GM19023 (cell line): ENCODE measurements around the gene FOXO6.

Experiments used
- ATAC-seq: cut with Tn5 transposase; IDR thresholded peaks from one replicate; pipeline ENCODE4 v1.9.1; 2021; ENCODE audit warnings: mild to moderate bottlenecking, moderate library complexity; ENCODE audit not compliant: unreplicated experiment

Gene FOXO6

DNA sequence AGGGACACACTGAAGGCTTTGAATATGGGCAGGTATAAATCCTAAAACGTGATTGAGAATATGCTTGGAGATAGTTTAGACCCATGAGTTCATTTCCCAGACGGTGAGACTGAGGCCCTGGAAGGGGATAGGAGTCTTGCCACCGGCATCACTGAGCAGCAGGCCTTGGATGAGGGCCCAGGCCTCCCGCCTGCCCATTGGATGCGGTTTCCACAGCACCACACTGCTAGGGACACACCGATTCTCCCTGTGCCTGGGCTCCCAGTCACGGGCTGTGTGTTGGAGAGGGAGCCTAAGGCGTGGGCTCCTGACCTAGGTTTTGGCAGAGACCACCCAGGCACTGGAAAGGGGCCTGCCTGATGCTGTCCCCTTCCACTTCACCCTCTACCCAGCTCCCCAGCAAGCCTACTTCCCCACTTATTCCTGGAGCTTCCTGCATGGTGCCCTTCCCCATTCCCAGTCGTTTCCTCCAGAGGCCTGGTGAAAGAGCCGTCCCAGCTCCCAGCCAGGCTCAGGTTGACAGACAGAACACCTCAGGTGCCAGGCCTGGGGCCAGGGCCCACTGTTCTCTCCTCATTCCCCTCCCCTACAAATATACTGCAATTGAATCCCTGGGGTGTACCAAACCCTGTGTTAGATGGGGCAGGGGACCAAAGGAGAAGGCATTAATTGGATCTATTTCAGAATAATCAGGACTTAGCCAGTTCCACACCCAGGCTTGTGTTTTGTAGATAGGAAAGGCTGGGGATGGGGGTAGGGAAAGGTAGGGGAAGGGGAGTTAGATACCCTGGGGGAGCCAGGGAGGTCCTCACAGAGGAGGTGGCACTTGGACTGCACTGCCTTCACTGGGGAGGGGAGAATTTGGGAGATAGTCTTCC, 3.4 kb downstream of the FOXO6 start:
- ATAC-seq: no peak

DNA sequence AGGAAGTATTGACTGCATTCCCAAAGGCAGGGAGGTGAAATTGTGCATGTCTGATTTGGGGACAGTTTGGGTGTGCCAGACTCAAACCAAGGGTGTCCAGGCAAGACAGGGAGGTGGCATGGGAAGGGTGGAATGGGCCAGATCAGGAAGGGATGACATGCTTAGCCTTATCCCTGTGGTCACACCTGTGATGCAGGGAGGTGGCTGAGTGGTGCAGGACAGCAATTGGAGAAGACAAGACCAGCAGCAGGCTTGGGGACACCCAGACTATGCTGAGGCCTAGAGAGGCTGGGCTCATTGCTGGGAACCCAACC, 4.0 kb downstream of the FOXO6 start:
- no peak for ATAC-seq

DNA sequence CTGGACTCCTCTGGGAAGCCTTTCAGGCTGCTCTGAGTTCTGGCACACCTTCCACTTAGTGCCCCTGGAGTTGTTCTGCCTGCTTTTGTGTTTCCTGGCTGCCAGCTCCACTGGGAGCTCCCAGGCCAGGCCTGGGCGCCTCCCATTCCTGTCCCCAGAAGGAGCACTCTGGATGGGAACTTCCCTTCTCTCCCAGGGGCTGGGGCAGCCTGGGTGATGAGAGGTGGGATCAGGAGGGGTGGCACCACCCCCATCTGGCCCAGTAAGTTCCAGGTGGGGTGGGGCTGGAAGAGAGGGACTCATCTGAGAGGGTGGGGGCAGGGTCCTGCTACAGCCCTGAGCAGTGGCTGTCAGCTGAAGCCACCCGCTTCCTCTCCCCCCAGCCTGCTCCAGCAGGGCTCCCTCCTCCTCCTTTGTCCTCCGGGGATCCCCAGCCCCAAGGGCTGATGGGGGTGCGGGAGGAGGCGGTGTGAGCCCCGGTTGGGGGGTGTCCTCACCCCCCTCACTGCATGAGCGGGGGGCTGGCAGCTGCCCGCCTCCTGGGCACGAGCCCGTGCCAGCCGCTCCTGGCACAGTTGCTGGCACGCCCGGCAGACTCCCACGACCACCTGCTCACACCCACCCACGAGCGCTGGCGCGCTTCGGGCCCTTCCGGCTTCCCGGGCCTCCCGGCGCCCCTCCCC, 4.7 kb downstream of the FOXO6 start:
- no peak for ATAC-seq

DNA sequence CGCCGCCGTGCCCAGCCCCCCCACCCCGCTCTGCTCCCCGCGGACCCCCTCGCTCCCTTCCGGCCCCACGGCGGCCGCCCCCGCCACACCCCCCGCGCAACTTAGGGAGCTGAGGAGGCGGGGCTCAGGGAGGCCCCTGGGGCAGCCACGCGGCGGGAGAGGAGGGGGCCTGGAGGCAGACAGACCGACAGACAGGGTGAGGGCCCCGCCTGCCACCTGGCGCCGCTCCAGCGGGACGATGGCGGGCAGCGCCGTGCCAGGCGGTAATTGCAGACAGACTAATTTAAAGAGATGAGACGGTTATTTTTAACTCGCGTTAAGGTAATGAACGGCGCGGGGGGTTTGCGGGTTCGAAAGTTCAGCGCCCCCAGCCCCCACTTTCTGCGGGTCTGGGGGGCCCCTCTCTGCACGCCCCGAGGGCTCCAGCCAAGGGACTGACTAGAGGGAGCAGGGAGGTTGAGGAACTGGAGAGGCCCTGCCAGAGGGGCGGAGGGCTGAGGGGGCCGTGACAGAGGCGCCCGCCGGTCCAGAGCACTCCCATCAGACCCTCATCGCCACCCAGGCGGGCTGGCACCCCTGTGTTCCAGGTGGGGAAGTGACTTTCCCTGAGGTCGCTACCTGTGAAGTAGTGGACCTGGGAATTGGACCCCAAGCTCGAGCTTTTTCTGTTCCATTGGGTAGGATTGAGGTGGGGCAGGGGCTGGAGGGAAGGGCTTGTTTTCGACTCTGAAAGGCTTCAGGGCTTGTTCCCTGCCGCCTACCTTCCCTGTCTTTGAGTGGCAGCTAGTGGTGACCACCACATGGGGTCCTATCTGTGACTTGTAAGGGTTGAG, 5.4 kb downstream of the FOXO6 start:
- no peak for ATAC-seq

DNA sequence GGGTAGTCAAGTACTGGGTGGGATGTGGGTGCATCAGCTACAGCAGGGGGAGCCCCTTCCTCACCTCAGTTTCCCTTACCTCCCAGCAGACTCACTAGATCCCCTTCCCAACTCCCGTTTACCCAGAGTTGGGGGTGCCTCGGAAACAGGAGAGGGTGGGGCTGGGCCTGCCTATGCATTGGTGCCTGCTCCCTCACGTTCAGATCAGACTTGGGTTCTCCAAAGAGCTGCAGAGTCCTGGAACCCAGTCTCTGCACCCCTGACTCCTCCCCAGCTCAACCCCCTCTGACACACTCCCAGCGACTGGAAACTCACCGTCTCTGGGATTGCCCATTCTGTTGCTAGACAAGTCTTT, 6.0 kb downstream of the FOXO6 start:
- no peak for ATAC-seq

DNA sequence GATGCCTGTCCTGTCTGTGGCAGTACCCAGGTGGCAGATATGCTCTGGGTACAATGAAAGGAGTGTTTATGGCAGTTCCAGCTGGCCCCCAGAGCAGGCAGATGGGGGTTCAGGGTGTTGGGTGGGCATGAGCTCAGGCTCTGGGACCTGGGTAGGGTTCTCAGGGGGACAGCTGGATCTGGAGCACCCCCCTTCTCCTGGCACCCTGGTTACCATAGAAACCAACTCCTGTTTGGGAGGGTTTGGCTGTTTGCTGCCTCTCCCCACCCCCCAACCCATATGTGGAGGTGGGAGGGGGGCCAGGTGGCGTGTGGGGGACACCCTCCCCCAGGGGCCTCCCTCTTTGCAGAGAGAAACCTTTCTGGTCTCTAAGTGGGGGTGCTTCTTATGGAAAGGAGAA, 7.1 kb downstream of the FOXO6 start:
- no peak for ATAC-seq

DNA sequence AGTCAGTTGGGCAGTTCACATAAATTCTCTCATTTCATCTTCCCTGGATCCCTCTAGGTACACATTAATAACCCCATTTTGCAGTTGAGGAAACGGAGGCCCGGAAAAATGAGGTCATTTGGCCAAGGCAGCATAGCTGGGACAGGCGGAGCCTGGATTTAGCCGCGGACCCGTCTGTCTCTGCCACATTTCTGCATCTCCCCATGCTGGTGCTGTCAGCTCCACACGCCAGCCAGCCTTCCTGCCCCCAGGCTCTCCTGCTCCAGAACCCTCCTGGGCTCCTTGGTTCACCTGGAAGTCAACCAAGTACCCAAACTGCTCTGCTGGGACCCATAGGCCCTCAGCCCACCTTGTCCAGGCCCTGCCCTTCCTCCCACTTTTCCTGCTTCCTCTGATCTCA, 7.6 kb downstream of the FOXO6 start:
- no peak for ATAC-seq

DNA sequence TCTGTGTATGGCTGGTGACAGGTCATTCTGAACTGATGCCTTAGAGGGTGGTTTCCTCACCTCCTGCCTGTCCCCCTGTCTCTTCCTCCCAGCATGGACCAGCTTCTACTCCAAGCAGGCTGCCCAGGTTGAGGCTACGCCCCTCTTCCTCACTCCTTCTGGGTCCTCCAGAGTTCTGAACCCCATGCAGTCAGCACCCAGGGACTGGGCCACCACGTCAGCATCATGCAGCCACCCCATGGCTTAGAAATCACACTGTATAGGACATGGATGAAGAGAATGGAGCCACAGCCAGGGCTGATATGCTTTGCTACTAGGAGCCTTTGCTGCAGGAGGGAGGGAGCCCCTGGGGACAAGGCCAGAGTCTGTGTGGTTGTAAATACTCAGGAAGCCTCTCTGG, 8.3 kb downstream of the FOXO6 start:
- ATAC-seq: no peak

DNA sequence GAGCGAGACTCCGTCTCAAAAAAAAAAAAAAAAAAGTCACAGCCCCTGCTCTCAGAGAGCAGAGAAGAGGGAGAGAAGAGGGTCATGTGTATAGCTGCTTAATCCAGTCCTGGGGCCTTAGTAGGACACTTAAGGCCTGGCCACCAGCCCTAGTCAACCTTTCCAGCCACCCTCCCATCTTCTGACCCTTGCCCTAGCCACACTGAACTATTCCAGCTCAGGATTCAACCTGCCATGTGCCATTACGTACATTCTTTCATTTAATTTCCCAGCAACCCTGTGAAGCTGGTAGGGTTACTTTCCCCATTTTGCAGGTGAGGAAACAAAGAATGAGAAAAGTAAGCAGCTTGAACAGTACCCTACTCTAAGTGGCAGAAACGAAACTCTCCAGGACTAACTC, 9.0 kb downstream of the FOXO6 start:
- no peak for ATAC-seq

DNA sequence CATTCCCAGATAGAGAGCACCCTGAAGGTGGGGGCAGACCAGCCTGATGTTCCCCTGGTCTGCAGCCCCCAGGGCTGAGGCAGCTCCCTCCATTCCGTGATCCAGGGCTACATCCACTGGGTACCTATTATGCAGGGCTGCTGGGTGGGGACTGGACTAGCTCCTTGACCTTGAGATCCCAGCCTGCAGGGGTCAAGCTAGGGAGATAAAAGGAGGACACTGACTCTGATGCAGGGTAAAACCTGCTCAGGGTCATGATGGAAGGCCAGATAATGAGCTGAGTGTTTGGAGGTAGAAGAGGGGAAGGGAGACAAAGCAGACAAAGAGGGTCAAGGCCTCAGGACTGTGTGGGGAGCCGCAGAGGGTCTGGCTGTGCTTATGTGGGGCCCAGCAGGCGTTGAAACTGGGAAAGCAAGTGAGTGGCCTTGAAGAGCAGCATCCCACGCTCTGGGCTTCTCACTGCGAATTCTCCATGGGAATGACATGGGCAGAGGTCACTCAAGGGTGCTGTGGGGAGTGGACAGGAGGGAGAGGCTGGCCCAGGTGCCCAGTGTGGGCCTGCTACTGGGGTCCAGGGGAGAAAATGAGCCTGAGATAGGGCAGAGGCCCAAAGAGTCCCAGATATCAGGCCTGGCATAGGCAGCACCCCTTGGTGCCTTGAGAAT, 9.7 kb downstream of the FOXO6 start:
- no peak for ATAC-seq

DNA sequence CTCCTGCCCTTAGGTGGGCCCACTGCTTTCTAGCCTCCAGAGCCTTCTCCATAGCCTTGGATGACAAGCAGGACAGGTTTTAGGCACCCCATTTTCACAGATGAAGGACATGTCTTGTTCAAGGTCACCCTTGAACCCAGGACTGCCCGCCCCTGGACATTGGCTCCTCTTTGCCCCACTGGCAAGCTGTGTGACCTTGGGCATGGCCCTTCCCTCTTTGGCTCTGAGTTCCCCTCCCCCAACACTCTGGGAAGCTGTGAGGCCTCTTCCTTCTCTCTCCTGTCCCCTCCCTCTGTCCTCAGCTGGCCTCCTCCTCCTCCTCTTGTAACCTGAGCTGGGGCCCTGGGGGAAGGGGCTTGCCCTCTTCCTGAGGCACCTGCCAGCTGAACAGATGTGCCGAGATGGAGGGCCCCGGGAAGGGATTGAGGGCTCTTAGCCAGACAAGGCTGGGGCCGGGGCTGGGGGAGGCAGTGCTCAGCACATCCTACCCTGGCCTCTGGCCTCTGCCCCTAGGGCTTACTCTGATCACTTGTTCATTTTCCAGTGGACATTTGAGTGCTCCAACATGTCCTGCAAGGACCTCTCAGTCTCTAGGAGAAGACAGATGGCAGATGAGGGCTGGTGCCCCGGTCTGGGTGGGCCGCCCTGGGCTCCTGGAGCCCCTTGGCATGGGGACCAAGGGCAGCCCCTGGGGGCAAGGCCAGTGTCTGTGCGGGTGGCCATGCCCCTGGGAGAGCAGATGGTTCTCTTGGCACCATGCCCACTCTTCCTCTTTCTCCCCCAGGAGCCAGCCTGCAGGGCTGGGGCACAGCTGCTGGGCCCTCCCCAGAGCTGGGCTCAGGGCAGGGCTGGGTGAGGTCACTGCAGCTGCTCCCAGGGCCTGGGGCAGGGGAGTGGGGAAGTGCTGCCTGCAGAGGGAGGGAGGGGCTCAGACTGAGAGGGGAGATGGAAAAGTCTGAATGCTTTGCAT, 10.7 kb downstream of the FOXO6 start:
- ATAC-seq: no peak

DNA sequence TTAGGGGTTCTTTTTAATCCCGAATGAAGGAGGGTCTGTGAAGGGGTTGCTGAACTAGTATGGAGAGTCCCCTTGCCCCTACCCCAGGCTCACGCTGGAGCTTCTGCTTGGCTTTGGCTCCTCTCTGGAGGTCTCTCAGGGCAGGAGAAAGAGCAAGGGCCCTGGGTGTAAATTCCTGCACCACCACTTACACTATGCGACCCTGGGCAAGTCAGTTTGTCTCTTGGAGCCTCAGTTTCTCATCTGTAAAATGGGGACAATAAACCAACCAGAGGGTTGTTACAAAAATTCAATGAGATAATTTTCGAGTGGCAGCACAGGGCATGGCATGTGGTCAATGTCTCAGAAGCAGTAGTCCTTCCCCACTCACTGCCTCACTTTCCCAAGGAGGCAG, 11.4 kb downstream of the FOXO6 start:
- ATAC-seq: no peak

DNA sequence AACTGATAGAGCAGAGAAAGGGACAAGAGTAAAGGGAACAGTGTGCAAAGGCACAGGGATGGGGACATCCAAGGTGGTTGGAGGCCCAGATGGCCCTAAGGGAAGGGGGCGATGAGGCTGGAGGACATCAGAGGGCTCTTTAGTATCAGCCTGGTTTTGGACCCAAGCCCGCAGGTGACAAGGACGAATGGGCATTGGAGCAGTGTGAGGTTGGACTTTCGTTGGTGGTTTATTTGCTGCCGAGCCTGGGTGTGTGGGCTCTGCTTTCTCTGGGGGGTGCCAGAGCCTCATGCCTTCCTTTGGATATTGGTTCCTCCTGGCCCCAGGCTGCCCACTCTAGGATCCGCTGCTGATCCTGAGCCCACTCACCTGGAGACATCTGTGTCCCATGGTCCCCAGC, 12.1 kb downstream of the FOXO6 start:
- ATAC-seq: no peak

DNA sequence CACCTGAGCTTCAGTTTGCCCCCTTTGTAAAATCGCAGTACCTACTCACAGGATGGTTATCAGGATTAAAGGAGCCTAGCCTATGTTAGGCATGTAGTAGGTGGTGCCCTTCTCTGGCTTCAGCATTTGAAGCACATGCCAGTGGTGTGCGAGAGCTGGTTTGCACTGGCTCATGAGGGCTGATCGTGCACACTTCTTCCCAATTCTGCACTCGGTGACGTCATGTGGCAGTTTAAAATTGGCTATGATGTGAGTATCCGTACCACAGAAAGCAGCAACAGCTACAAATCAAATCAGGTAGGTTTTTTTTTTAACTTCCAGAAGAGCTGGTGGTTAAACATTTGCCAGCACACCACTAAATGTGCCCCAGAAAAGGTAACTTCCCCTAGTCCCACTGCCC, 13.5 kb downstream of the FOXO6 start:
- ATAC-seq: no peak

DNA sequence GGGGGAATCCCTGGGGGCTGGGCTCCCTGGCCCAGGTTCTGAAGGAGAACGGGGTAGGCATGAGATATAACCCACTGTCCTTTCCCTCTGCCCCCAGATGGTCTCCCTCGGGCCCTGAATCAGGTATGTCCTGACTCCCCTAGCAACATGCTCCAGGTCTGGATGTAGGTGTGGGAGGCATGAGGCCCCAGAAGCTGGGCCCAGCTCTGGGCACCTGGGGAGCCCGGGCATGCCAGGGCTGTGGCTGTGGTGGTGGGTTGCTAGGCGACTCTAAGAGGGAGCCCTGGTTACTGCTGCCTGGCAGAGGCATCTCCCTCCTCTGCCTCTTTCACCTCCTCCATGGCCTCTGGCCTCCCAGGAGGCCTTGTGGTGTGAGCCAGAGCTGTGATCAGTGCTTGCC, 16.2 kb downstream of the FOXO6 start:
- no peak for ATAC-seq

DNA sequence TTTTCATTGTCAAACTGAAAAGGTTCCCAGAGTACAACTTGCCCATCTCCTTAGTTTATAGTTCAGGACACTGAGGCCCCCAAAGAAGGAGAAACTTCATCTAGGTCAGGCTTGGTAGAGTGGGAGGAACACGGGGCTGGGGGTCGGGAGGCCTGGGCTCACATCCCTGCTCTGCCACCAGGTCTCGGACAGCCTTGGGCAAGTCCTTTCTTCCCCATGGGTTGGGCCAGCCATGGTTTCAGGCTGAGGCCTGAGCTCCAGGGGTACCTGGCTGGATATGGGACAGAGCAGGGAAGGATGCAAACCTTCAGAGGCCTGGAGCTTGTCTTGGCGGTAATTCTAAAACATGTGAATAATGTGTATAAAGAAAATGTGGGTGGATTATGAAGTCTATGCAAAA, 17.0 kb downstream of the FOXO6 start:
- no peak for ATAC-seq

DNA sequence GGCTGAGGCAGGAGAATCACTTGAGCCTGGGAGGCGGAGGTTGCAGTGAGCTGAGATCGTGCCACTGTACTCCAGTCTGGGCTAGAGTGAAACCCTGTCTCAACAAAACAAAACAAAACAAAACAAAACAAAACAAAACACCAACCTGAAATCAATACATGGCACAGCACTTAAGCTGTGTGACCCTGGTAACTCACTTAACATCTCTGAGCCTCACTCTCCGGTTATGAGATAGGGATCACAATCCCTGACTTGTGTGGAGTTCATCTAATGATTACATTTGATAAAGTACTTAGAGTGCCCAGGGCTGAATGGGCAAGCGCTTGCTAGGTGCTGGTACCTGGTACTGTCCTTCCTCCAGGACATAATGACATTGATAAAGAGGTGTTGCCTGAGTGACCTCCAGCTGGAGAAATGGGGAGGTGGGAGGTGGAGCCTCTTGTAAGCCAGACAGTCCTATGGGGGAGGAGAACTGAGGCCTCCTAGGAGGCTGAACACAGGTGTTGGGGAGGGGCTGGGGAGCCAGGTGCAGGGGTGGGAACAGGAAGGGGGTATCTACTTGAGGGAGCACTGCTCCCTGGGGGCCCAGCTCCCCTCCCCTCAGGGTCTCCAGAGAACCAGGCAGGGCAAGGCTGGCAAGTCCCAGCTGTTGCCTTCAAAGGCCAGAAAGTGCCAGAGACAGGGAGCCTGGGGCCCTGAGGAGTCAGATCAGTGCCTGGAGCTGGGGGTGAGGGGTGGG, 17.9 kb downstream of the FOXO6 start:
- ATAC-seq: no peak

DNA sequence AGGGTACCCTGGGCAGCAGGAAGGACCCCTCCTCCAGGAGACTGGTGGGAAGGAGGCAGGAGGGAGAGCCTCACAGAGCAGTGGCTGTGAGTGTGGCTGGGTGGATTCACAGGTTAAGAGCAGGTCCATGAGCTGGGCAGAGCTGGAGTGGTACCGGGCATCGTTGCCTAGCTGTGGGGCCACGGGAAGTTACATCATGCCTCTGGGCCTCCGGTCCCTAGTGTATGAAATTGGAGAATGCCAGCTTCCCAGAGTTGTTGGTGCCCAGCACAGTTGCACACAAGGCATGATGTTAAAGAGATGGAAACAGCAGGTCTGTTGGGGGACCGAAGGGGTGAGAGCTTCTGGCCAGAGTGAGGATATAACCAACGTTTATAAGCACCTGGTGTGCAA, 18.5 kb downstream of the FOXO6 start:
- ATAC-seq: no peak

DNA sequence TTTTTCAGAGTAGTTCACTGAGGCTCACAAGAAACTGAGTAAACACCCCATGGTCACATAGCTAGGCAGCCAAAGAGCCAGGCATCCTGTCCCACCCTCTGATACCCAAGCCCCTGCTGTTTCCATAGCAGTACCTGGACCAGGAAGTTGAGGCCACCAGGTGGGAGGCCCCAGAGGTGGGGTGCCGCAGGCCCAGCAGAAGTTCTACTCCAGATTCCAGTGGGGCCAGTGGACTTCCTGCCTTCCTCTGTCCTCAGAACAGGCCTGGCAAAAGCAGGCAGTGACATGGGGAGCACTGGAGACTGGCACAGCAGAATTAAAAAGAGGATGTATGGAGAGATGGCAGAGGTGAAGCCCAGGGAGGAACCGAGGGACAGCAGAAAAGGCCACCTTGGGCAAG, 19.0 kb downstream of the FOXO6 start:
- no peak for ATAC-seq
